SU-DHL-6 (cell line): Measurements from ENCODE around the gene GPR180.

ENCODE experiments used
- H2AFZ ChIP-seq: fragments of 200-600 bp; sonication (generic); 2 replicates; pipeline ENCODE4 v1.6.1; 2014; ENCODE audit warnings: low read depth, mild to moderate bottlenecking, moderate library complexity, mixed read lengths, antibody characterized with exemption, low read length; ENCODE audit not compliant: severe bottlenecking
- H3F3A ChIP-seq: fragments of 200-600 bp; shearing (Covaris generic); 2 replicates; pipeline ENCODE4 v1.6.0; 2016; ENCODE audit warnings: antibody characterized with exemption, mild to moderate bottlenecking; ENCODE audit not compliant: insufficient read depth
- H3K27ac ChIP-seq: fragments of 200-600 bp; sonication (generic); 2 replicates; pipeline ENCODE4 v1.5.1; 2016; ENCODE audit warnings: low read depth, mild to moderate bottlenecking, low read length, moderate library complexity, mixed read lengths
- H3K27me3 ChIP-seq: fragments of 200-600 bp; sonication (generic), shearing (Covaris generic); 2 replicates; pipeline ENCODE4 v1.6.0; 2014; ENCODE audit warnings: mild to moderate bottlenecking, low read length
- H3K36me3 ChIP-seq: fragments of 200-600 bp; sonication (generic); 2 replicates; pipeline ENCODE4 v1.6.1; 2014; ENCODE audit warnings: mild to moderate bottlenecking, low read length, mixed read lengths
- H3K4me2 ChIP-seq: fragments of 300-600, 200-600 bp; shearing (Covaris generic), sonication (generic); 2 replicates; pipeline ENCODE4 v1.6.0; 2014; ENCODE audit warnings: low read length, low read depth, mild to moderate bottlenecking; ENCODE audit not compliant: poor library complexity, severe bottlenecking
- H3K4me3 ChIP-seq: fragments of 200-600 bp; sonication (generic); 2 replicates; pipeline ENCODE4 v1.5.1; 2014; ENCODE audit warnings: antibody characterized with exemption, low read length, mild to moderate bottlenecking, mixed read lengths; ENCODE audit not compliant: insufficient read depth, poor library complexity, severe bottlenecking
- H3K79me2 ChIP-seq: fragments of 200-600 bp; sonication (generic); 2 replicates; pipeline ENCODE4 v1.6.1; 2014; ENCODE audit warnings: mild to moderate bottlenecking, low read length, moderate library complexity; ENCODE audit not compliant: insufficient read depth
- H3K9ac ChIP-seq: fragments of 200-600 bp; sonication (generic); 2 replicates; pipeline ENCODE4 v1.7.0; 2014; ENCODE audit warnings: mild to moderate bottlenecking, low read length
- H3K9me2 ChIP-seq: fragments of 200-600 bp; sonication (generic); replicated peaks from 2 replicates; pipeline ENCODE4 v1.6.1; 2014; ENCODE audit warnings: low read length; ENCODE audit not compliant: insufficient read depth
- H3K9me3 ChIP-seq: fragments of 200-600 bp; sonication (generic); 2 replicates; pipeline ENCODE4 v1.6.1; 2014; ENCODE audit warnings: low read length, mixed read lengths; ENCODE audit not compliant: insufficient read depth
- H4K20me1 ChIP-seq: fragments of 200-600 bp; sonication (generic); 2 replicates; pipeline ENCODE4 v1.6.1; 2014; ENCODE audit warnings: low read depth, mild to moderate bottlenecking, antibody characterized with exemption, low read length, moderate library complexity, mixed read lengths
- EZH2phosphoT487 ChIP-seq: fragments of 200-600 bp; sonication (generic), shearing (Covaris generic); conservative IDR thresholded peaks from 2 replicates; pipeline ENCODE4 v1.6.1; 2018; ENCODE audit warnings: mild to moderate bottlenecking, antibody characterized with exemption, low read length, moderate library complexity, mixed read lengths
- TF ChIP-seq, protein P1 (sequence below): fragments of 200-600 bp; sonication (generic); IDR thresholded peaks from one replicate; pipeline ENCODE4 v1.5.1; 2017; ENCODE audit warnings: antibody characterized with exemption, mild to moderate bottlenecking, low read length, moderate library complexity; ENCODE audit not compliant: insufficient read depth, poor library complexity, severe bottlenecking

The GPR180 gene

DNA sequence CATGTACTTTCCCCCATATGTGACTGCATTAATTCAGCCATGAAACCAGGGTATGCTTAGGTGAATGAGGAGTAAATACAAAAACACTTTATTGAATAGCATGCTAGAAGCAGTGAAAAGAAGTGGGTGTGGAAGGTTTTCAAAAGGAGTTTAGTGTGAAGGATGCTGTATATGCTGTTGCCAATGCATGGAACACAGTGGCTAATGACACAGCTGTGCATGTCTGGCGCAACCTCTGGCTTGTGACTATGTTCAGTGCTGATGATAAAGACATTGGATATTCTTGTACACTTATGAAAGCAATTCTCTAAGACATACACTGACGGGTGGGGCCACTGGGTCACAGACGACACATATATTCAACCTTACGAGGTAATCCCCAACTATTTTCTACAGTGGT lies 55.5 kb downstream of the GPR180 start:
- no peaks in the 10 kb centered on the region for H3K36me3 ChIP-seq
- no peaks in the 10 kb centered on the region for H3K79me2 ChIP-seq
- H3K4me2 ChIP-seq: no peak overlapping the region
- no peaks in the 10 kb centered on the region for H4K20me1 ChIP-seq
- H3F3A ChIP-seq: no peaks in the 10 kb centered on the region
- TF ChIP-seq EZH2phosphoT487: no peak
- TF ChIP-seq, protein P1, sequence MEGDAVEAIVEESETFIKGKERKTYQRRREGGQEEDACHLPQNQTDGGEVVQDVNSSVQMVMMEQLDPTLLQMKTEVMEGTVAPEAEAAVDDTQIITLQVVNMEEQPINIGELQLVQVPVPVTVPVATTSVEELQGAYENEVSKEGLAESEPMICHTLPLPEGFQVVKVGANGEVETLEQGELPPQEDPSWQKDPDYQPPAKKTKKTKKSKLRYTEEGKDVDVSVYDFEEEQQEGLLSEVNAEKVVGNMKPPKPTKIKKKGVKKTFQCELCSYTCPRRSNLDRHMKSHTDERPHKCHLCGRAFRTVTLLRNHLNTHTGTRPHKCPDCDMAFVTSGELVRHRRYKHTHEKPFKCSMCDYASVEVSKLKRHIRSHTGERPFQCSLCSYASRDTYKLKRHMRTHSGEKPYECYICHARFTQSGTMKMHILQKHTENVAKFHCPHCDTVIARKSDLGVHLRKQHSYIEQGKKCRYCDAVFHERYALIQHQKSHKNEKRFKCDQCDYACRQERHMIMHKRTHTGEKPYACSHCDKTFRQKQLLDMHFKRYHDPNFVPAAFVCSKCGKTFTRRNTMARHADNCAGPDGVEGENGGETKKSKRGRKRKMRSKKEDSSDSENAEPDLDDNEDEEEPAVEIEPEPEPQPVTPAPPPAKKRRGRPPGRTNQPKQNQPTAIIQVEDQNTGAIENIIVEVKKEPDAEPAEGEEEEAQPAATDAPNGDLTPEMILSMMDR: no peak
- no peak overlapping the region for H3K4me3 ChIP-seq
- no peak overlapping the region for H2AFZ ChIP-seq
- H3K27ac ChIP-seq: no peak overlapping the region
- H3K9me2 ChIP-seq: no peaks in the 10 kb centered on the region
- H3K27me3 ChIP-seq: no peaks in the 10 kb centered on the region
- H3K9me3 ChIP-seq: no peaks in the 10 kb centered on the region
- no peak overlapping the region for H3K9ac ChIP-seq

DNA sequence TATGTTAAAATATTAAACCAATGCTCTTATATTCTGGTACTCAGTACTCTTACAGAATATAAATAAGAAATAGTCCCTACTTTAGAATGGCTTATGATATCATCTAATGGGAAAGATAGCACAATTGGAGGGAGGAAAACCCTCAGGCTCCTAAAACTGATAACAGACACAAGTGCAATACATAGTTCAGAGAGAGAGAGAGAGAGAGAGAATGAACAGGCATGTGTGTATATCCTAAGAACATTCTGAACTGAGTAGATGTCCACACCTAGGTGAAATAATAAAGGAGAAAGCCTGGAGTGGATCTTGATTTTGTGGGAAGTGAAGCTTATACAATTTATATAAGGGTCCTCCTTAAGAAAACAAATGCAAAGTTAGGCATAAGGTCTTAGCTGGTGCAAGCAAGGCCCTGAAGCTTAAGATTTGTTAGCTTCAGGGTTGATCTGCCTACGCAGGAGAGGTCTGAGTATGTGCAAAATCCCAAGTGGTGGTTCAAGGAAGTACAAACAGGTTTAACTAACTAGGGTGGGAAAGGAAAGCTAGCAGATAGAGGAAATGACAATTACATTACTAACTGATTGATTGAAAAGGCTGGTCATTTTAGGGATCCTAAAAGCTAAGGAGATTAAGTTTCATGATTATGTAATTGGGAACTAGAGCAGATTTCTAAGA lies 57.4 kb downstream of the GPR180 start:
- Histone ChIP-seq H2AFZ (no peak overlapping the region), H3K27me3 (no peaks in the 10 kb centered on the region), H3K9me3 (no peaks in the 10 kb centered on the region), H3K36me3 (no peaks in the 10 kb centered on the region), H3F3A (no peaks in the 10 kb centered on the region), H3K4me3 (no peak overlapping the region), H3K27ac (no peak overlapping the region), H3K4me2 (no peak overlapping the region), H3K79me2 (no peaks in the 10 kb centered on the region), H3K9me2 (no peaks in the 10 kb centered on the region), H4K20me1 (no peaks in the 10 kb centered on the region), H3K9ac (no peak overlapping the region)
- TF ChIP-seq EZH2phosphoT487: no peak
- TF ChIP-seq, protein P1: no peak

DNA sequence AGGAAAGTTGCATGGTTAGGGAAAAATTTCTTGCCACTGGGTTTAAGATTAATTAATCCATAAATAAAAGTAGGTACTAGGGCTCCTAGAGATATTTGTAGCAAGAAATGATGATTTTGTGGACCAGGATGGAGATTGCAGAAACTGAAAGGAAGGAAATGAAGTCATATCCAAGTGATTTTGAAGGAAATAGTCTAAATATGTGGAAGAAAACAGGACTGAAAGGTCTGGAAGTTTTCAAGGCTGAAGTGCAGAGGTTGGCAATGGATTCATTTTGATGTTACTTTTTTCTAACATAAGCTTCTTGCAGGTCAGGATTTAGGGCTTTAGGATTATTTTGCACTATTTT lies 57.9 kb downstream of the GPR180 start:
- no peak overlapping the region for H3K27ac ChIP-seq
- H3K9ac ChIP-seq: no peak overlapping the region
- H4K20me1 ChIP-seq: no peaks in the 10 kb centered on the region
- no peaks in the 10 kb centered on the region for H3K27me3 ChIP-seq
- H3K9me2 ChIP-seq: no peaks in the 10 kb centered on the region
- H3K4me2 ChIP-seq: no peak overlapping the region
- no peak overlapping the region for H2AFZ ChIP-seq
- no peak overlapping the region for H3K4me3 ChIP-seq
- no peaks in the 10 kb centered on the region for H3F3A ChIP-seq
- no peak for TF ChIP-seq EZH2phosphoT487
- TF ChIP-seq, protein P1: no peak
- no peaks in the 10 kb centered on the region for H3K79me2 ChIP-seq
- no peaks in the 10 kb centered on the region for H3K9me3 ChIP-seq
- no peaks in the 10 kb centered on the region for H3K36me3 ChIP-seq
